Right kidney (tissue), 1 donor: ENCODE measurements around the gene FRMD5.
A peak's percentile ranks its signal among the peaks of the same experiment; 100 is the strongest.

ENCODE experiments used
- DNase-seq: peaks from one replicate; pipeline ENCODE4 v3.0.0-alpha.2; 2016

FRMD5 gene

DNA sequence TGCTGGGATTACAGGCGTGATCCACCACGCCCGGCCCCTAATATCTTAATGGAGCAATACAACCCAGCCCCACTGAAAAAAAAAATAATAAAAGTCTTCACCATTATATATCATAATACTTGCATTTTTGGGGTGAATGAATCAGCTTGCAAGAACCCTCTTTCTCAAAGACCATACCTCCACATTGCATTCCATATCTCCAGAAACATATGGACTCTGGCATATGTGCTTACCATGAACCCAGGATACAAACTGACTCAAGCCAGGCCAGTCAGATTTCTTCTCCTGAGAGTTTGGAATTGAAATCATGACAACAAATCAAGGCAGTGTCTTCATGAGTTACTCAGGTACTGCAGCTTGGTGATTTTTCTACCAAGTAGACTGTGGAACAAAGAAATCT is 101.2 kb downstream of the FRMD5 start:
- no peak for DNase-seq

DNA sequence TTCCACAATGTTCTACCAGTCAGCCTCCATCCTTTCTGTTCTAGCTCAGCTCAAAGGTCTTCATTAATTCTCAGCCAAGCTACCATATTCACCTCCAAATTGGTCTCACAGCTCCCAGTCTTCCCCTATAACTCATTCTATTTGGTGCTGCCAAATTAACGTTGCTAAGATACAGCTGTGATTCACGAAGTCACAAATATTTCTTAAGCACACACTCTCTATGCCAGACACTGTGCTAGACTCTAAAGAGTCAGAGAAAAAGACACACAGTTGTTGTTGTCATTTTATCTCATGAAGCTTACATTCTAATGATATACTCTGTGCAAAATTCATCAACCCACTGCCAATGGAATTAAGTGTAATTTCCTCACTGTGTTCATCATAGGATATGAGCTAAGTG is 102.8 kb downstream of the FRMD5 start:
- no peak for DNase-seq

- DNase-seq = no peak
Measured at GRCh38 chr15:44087578-44088465, 107.2 kb downstream of the FRMD5 start.

DNA sequence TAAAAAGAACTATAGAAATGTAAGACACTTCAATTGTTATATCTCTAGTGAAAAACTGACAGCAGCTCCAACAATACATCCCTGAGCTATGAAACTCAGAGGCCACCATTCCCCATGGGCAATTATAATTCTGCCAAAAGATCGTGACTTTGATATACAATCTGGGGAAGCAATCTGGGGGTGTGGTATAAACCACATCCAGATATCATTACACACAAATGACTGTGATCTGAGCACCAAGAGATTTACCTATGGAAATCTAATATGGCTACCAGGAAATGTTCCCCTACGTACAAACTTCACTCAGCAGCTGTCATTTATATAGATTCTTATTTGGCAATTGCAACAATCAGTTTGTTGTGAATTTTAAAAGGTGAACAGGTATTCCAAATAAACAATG is 110.3 kb downstream of the FRMD5 start:
- DNase-seq = no peak

- DNase-seq = no peak
Measured at GRCh38 chr15:44084171-44084570, 110.9 kb downstream of the FRMD5 start.

DNA sequence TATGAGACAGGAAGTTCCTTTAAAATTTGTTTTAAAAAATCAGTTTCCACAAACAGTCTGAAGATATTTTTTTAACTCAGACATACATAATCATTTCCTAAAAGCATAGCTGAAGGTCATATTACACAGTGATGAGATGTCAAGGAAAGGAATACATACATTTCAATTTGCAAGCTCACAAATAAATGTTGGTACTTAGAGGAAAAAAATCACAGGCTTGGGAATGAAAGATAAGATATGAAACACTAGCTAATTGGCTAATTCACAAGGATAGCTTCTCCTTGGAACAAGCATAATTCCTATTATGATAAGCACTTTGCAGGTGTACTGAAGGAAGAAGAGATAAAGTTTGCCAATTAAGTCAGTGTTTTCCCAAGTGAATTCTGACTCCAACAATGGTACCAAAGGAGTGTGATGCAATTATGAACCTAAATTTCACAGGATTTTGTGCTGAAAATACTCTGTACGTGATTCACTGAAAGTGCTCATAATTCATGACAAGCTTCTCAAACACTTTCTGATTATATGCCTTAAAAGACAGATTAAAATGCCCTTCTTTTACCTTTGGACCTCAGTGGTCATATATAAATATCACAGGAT is 112.4 kb downstream of the FRMD5 start:
- no peak for DNase-seq

DNA sequence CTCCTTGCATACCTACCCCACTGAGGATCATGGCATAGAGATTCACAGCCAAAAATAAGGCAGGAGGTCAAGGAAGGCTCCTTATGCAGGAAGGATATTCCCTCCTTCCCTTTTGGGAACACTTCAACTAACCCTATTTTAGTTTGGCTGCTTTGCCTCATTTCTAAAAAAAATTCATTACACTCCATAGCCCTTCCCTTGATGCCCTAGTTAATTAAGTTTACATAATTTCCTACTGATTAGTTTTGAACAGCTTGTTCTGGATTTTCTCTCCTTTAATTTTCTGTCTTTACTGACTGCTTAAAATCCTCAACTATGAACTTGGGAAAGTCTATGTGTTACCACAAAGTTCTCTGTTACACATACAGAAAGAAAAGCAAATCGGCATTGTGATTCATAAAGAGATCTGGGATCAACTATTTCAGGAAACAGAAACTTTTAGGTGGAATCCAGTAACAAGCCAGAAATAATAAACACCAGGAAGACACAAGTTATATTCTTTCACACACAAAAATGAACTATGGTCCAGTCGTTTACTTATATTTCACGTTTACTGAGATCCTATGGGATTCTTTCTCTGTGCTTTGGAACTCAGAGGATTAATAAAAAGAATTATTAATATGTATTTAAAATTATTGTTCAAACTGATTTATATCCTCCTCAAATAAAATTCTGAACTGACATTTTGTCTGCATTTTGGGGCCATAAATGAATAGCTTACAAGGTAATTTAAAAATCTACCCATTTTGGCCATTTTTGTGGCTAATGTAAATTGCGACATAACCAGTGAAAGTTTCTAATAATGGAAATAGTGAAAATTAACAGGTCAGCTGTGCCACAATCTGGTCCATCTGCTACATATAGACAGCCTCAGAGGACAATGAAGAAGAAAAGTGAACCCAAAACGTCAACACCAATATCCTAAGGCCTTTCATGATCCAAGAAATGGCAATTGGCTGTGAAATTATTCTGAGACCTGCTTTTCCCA is 113.8 kb downstream of the FRMD5 start:
- DNase-seq = no peak

- no peak for DNase-seq
Measured at GRCh38 chr15:44075535-44075934, 119.5 kb downstream of the FRMD5 start.

- no peak for DNase-seq
Measured at GRCh38 chr15:44069489-44069888, 125.6 kb downstream of the FRMD5 start.

GRCh38 chr15:44068347-44068746 is 126.7 kb downstream of the FRMD5 start:
- no peak for DNase-seq

GRCh38 chr15:44066211-44066827 is 128.8 kb downstream of the FRMD5 start:
- DNase-seq = peak; percentile 3

DNA sequence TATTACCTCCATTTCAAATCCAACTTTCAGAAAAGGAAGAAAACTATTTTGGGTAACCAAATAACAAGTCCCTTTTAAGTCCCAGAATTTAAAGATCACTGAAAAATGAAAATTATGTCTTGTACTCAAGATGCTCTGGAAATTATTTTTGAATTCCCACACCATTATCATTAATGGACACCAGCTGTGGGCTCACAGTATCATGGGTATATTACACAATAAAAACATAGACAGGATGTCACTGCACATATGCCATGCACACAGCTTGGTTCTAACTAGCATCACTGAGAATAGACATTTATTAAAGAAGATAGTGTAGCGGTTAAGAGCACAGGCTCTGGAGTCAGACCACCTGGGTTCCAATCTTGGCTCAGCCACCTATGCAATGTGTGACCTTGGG is 130.4 kb downstream of the FRMD5 start:
- no peak for DNase-seq

- DNase-seq = no peak
Measured at GRCh38 chr15:44058126-44058525, 136.9 kb downstream of the FRMD5 start.

GRCh38 chr15:44045661-44046060 is 149.4 kb downstream of the FRMD5 start:
- DNase-seq = no peak

DNA sequence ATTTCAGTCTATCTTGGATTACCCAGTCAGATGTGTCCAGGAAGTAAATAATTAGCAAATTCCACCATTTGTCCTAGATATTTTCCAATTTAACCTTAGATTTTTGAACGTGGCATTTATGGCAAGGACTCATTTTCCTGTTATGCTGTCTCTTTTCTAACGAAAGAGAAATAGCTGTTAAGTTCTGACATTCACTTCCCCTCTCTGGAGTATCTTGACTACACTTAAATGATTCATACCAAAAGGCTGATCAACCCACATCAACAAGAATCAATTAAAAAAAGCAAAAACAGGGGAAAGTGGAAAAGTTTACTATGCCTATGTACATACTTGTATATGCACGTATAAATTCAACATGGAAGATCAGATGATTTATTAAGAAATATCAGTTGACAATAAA is 149.9 kb downstream of the FRMD5 start:
- DNase-seq = no peak

- DNase-seq = peak; percentile 37
Measured at GRCh38 chr15:44038755-44039191, 156.3 kb downstream of the FRMD5 start.

GRCh38 chr15:44035781-44036699 is 159.0 kb downstream of the FRMD5 start:
- no peak for DNase-seq

- DNase-seq = no peak
Measured at GRCh38 chr15:44034933-44035624, 160.0 kb downstream of the FRMD5 start.

DNA sequence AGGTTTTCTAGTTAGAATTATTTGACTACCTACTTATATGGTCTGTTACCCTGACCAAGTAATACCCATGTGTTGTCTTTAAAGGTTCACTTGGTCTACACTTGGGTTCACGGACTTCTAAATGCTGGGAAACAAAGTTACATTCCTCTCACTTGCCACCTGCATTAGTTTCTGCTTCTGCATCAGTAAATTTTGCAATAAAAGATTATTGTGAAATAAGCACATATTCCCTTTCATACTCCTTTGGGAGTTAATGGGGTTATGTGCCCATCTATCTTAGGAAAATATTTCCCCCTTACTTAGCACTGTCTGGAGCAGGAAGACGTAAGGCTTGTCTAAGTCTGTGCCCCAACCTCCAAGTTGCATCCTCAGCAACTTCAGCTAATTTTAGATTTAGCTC is 160.7 kb downstream of the FRMD5 start:
- DNase-seq = no peak

DNA sequence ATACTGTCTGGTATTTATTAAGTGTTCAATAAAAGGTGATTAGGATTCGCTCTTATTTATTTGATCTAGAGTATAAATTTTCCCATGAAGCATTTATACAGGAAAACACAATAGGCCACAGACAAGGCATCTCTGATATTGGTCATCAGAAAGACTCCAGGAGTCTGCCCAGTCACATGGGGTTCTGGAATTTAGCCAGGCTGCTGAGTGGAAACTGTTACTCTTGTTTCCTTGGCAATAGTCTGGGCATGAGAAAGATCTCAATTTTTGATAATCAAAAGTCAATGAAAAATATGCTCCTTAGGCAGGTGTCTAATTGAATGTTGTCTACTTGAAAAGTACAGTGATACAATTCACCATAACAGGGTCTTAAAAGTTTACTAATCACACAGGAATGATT is 161.2 kb downstream of the FRMD5 start:
- DNase-seq = no peak
